Measurements from ENCODE around the gene HTR7. TPM values are rescaled to one million over a fixed set of nuclear protein-coding genes. Genes with fewer than 3 reads are reported as not detected.
"Not testable (repeated sequence)": the region's sequence is repeated elsewhere in the genome, so short reads cannot be mapped to it uniquely, and the experiment has no call there.

HTR7 gene
- total RNA-seq, 2 experiments from 2014 or later: 0.08 TPM; not detected in 1

DNA sequence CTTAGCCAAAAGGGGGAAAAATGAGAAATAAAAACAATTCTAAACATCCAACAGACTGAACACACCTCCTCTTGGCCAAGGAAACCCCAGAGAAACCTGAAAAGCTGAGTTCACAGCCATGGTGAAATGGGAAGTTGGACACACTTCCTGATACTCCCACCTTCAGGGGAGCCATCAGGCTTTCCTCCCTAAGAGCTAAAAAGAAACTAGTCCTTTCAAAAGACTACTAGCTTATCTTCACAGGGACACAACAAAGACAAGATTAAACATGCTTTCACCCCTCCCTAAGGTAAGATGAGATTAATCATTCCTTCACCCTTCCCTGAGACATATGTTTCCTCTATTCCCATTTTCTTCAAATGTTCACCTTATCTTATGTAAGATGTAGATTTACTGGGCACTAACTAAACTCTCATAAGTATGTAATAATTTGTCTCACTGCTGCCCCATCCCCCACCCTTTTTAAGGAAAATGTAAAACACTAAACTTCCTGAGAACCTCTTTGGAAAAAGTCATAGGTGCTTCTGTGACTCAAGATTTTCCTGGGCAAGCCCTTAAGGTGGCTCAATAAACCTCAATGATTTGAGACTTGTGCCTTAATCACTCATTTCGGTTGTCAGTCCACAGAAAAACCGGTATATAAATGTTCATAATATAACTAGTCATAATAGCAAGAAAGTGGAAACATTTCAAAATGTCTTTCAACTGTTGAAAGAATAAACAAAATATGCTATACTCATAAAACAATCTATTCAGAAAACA, 40.5 kb downstream of the HTR7 start:
- no peaks in the 10 kb centered on the region for H3K9me3 Mint-ChIP-seq
- DNase-seq: no peak
- H3K4me3 Mint-ChIP-seq: no peak overlapping the region
- CTCF ChIA-PET: no interaction called here
- POLR2A ChIA-PET: no interaction called here
- no peak overlapping the region for H3K27ac Mint-ChIP-seq
- peaks cover 3% of the 10 kb centered on the region for H3K27me3 Mint-ChIP-seq
- no peaks in the 10 kb centered on the region for H3K4me1 Mint-ChIP-seq
- no peaks in the 10 kb centered on the region for H3K36me3 Mint-ChIP-seq (ENCODE audit: low read depth)

DNA sequence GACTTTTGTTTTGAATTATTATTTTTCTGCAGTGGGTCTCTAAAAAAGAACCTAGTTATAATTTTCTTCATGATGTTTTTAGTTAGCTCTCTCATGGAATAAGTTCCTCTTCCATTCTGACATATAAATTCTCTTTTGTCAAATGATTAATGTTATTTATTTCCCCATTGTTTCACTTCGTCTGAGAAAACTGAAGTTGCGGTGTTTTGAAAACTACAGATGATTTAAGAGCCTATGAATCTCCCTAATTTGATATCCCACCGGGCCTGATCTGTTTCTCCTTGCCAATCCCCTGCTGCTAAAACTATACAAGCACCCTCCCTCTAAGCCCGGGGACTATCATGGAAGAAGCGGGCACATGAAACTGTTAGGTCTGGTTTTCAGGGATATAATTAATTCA, 41.4 kb downstream of the HTR7 start:
- CTCF ChIA-PET: no interaction called here
- H3K9me3 Mint-ChIP-seq: no peaks in the 10 kb centered on the region

DNA sequence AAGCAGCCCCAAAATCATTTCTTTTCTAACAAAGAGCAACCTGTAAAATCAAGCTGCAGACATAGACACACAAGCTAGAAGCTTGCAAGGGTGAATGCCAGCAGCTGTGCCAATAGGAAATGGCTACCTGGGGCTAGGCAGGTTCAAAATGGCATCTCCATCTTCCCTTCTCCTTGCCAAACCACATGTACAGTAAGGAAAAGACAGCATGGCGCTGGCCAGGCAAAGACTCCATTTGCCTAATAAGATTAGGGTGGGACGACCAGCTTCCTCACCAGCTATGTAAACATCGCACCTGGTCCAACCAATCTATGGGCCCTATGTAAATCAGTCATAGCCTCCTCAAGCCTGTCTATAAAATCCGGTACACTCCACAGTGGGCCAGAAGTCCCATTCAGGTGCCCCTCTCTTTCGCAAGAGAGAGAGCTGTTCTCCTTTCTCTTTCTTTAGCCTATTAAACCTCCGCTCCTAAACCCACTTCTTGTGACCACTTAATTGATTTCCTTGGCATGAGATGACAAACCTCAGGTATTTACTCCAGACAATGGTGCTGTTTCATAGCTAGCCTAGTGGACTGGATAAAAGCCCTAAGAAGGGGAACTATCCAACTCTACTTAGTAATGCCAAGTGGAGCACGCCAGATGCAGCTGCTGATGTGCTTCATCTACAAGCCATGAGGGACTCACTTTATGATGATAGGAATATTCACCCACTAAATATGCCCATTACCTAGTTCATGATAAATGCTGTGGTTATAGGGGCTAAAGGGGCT, 44.1 kb downstream of the HTR7 start:
- CTCF ChIA-PET: no interaction called here
- H3K27me3 Mint-ChIP-seq: no peaks in the 10 kb centered on the region
- H3K9me3 Mint-ChIP-seq: no peaks in the 10 kb centered on the region
- no peaks in the 10 kb centered on the region for H3K4me1 Mint-ChIP-seq
- no peak overlapping the region for H3K4me3 Mint-ChIP-seq
- no peaks in the 10 kb centered on the region for H3K36me3 Mint-ChIP-seq (ENCODE audit: low read depth)
- H3K27ac Mint-ChIP-seq: no peak overlapping the region
- POLR2A ChIA-PET: no interaction called here
- DNase-seq: no peak

More for the DNA sequence above, 41.4 kb downstream of the HTR7 start:
- POLR2A ChIA-PET: no interaction called here
- no peak overlapping the region for H3K4me3 Mint-ChIP-seq
- DNase-seq: no peak
- no peaks in the 10 kb centered on the region for H3K36me3 Mint-ChIP-seq (ENCODE audit: low read depth)
- peaks cover 3% of the 10 kb centered on the region for H3K27me3 Mint-ChIP-seq
- no peaks in the 10 kb centered on the region for H3K4me1 Mint-ChIP-seq
- H3K27ac Mint-ChIP-seq: no peak overlapping the region

DNA sequence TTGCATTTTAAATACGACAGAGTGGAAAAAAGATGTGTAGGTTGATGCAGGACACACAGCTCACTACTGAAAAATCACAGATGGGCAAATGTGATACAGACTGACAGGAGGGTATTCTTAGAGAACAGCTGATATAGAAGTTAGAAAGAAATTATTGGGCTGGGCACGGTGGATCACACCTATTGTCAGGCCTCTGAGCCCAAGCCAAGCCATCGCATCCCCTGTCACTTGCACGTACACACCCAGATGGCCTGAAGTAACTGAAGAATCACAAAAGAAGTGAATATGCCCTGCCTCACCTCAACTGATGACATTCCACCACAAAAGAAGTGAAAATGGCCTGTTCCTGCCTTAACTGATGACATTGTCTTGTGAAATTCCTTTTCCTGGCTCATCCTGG, 50.7 kb downstream of the HTR7 start:
- not testable (repeated sequence) for H3K9me3 Mint-ChIP-seq

DNA sequence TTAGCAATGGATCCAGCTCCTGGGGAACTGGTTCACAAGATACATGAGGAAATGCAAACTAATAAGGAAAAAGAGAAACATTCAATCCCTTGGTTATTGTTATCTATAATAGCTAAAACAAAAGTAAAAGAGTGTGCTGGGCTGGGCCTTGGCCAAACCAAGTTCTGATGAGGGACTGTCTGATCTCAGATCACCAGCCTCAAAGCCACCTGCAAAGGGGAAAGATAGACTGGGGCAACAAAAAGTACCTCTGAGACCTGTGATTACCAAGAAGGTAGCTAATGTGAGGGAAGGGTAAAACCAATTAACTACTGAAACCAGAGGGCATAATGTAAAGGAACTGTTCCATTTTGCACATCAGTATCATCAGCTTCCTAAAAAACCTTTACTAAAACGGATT, 51.2 kb downstream of the HTR7 start:
- Mint-ChIP-seq H3K4me3 (no peak overlapping the region), H3K36me3 (ENCODE audit: low read depth) (no peaks in the 10 kb centered on the region), H3K27ac (no peak overlapping the region), H3K9me3 (no peaks in the 10 kb centered on the region), H3K27me3 (peaks cover 4% of the 10 kb centered on the region), H3K4me1 (no peaks in the 10 kb centered on the region)
- ChIA-PET POLR2A (no interaction called here), CTCF (interaction anchor here (0.9 kb wide), 1 partner anchor 59 kb away, joined by 3 read pairs; no protein-coding TSS in a partner anchor)
- DNase-seq: no peak

More for the DNA sequence above, 50.7 kb downstream of the HTR7 start:
- H3K36me3 Mint-ChIP-seq (ENCODE audit: low read depth); DNase-seq; POLR2A ChIA-PET; H3K27ac Mint-ChIP-seq; H3K4me3 Mint-ChIP-seq; H3K27me3 Mint-ChIP-seq; H3K4me1 Mint-ChIP-seq: not testable (repeated sequence)
- CTCF ChIA-PET: interaction anchor here (0.9 kb wide), 1 partner anchor 58 kb away, joined by 3 read pairs; no protein-coding TSS in a partner anchor

DNA sequence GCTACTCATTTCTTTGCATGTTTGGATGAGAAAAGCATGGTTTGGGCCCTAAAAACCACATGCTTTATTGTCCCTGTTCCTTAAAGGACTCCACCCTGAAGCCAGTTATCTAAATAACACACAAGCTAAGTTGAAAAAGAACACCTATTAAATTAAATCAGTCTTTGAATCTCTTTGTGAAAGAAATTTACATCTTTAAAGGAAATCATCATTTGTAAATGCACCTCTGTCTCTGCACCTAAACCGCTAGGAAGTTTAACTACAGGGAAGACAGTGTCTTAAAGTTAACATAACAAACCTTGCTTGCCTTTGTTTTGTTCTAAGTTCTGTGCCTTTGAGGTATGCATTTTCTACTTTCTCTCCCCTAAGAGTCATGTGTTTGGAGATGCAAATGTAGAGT, 52.6 kb downstream of the HTR7 start:
- Mint-ChIP-seq H3K27me3 (peaks cover 4% of the 10 kb centered on the region), H3K4me3 (no peak overlapping the region), H3K9me3 (no peaks in the 10 kb centered on the region), H3K36me3 (ENCODE audit: low read depth) (no peaks in the 10 kb centered on the region), H3K27ac (no peak overlapping the region), H3K4me1 (no peaks in the 10 kb centered on the region)
- ChIA-PET CTCF (interaction anchor here (1.3 kb wide), 1 partner anchor 18 kb away, joined by 4 read pairs; no protein-coding TSS in a partner anchor), POLR2A (no interaction called here)
- DNase-seq: no peak

DNA sequence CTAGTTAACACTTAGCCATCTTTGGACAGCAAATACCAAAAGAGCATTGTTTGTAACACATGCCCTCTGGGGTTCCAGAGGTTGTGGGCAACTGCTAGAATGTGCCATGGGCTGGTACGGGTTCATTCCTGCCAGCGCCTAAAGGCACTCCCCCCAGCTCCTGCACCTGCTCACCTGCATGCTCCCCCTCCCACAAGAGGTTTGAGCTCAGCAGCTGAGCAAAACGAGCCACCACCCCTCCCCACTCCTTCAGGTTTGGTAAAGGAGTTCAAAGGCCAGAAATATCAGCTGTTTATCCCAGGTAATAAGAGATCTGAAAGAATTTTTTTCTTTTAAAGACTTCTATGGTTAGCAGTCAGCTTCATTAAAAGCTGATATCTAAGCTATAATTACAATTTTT, 53.5 kb downstream of the HTR7 start:
- CTCF ChIA-PET: interaction anchor here (1.3 kb wide), 1 partner anchor 17 kb away, joined by 4 read pairs; no protein-coding TSS in a partner anchor
- Mint-ChIP-seq H3K36me3 (ENCODE audit: low read depth) (no peaks in the 10 kb centered on the region), H3K4me1 (no peaks in the 10 kb centered on the region), H3K4me3 (no peak overlapping the region), H3K27me3 (peaks cover 4% of the 10 kb centered on the region), H3K27ac (no peak overlapping the region), H3K9me3 (no peaks in the 10 kb centered on the region)
- POLR2A ChIA-PET: no interaction called here
- no peak for DNase-seq

DNA sequence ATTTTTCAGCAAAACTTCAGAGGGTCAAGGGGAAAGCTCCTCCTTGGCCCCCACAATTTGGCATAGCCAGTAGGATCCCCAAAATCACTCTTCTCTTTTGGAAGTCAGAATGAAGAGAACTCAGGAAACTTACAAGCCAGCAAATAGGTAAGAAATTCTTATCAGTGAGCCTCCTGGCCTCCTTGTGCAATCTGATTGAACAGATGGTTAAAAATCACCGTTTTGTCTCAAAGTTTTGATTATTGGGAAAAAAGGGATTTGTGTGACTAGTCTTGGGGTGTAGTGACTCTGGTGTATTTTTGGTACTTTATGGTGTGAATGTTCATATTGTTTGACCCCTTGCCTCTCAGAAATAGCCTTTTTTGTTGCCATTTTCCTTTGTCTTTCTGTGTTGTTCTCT, 56.2 kb downstream of the HTR7 start:
- H3K36me3 Mint-ChIP-seq (ENCODE audit: low read depth): no peaks in the 10 kb centered on the region
- H3K9me3 Mint-ChIP-seq: no peaks in the 10 kb centered on the region
- H3K4me3 Mint-ChIP-seq: no peak overlapping the region
- no peak overlapping the region for H3K27ac Mint-ChIP-seq
- H3K4me1 Mint-ChIP-seq: no peaks in the 10 kb centered on the region
- ChIA-PET POLR2A (no interaction called here), CTCF (no interaction called here)
- peaks cover 4% of the 10 kb centered on the region for H3K27me3 Mint-ChIP-seq
- DNase-seq: no peak

DNA sequence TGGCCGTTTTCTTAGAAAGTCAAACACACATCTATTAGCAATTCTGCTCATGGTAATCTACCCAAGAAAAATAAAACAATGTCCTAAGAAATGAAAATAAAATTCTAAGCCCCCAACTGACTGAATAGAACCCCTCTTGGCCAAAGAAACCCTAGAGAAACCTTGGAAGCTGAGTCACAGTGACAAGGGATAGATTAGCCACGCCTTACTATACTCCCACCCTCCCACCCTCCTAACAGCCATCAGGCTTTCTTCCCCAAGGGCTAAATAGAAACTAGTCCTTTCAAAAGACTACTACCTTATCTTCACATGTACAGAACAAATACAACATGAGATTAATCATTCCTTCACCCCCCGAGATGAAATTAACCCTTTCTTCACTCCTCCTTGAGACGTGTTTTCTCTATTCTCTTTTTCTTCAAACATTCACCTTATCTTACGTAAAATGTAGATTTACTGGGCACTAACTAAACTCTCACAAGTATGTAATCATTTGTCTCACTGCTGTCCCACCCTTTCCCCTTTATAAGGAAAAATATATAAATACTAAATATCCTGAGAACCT, 57.5 kb downstream of the HTR7 start:
- Mint-ChIP-seq H3K4me1 (no peaks in the 10 kb centered on the region), H3K27ac (no peak overlapping the region), H3K9me3 (no peaks in the 10 kb centered on the region), H3K36me3 (ENCODE audit: low read depth) (no peaks in the 10 kb centered on the region), H3K4me3 (no peak overlapping the region), H3K27me3 (peaks cover 7% of the 10 kb centered on the region)
- POLR2A ChIA-PET: no interaction called here
- DNase-seq: no peak
- CTCF ChIA-PET: no interaction called here

DNA sequence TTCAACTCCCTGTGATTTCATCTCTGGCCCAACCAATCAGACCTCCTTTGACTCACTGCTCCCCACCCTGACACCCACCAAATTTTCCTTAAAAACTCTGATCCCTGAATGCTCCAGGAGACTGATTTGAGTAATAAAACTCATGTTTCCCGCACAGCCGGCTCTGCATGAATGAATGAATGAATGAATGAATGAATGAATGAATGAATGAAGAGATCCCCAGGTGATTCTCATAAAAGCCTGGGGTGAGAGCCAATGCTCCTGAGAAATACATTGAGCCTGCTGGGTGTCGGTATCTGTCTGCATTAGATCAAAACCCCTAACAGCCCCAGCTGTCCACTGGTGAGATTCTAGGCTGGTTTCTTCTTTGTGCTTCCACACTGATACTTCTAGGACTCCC, 58.7 kb downstream of the HTR7 start:
- no peak for DNase-seq
- H3K27me3 Mint-ChIP-seq: peaks cover 6% of the 10 kb centered on the region
- ChIA-PET POLR2A (no interaction called here), CTCF (no interaction called here)
- H3K4me1 Mint-ChIP-seq: no peaks in the 10 kb centered on the region
- H3K9me3 Mint-ChIP-seq: no peaks in the 10 kb centered on the region
- H3K4me3 Mint-ChIP-seq: no peak overlapping the region
- H3K27ac Mint-ChIP-seq: no peak overlapping the region
- no peaks in the 10 kb centered on the region for H3K36me3 Mint-ChIP-seq (ENCODE audit: low read depth)

DNA sequence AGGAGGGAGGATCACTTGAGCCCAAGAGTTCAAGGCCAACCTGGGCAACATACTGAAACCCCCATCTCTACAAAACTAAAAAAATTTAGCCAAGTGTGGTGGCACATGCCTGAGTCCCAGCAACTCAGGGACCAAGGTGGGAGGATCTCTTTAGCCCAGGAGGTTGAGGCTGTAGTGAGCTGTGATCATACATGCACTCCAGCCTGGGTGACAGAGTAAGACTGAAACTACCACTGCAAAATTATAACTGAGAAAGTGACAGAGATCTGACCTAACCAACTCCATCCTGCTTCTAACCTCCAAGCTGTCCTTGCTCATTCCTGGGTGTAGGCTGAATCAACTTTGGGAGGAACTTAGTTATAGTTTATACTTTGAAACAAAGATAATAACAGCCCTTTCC, 59.4 kb downstream of the HTR7 start:
- ChIA-PET POLR2A (no interaction called here), CTCF (no interaction called here)
- Mint-ChIP-seq H3K9me3 (no peaks in the 10 kb centered on the region), H3K27me3 (peaks cover 6% of the 10 kb centered on the region), H3K27ac (no peak overlapping the region), H3K4me3 (no peak overlapping the region), H3K36me3 (ENCODE audit: low read depth) (no peaks in the 10 kb centered on the region), H3K4me1 (no peaks in the 10 kb centered on the region)
- DNase-seq: no peak

DNA sequence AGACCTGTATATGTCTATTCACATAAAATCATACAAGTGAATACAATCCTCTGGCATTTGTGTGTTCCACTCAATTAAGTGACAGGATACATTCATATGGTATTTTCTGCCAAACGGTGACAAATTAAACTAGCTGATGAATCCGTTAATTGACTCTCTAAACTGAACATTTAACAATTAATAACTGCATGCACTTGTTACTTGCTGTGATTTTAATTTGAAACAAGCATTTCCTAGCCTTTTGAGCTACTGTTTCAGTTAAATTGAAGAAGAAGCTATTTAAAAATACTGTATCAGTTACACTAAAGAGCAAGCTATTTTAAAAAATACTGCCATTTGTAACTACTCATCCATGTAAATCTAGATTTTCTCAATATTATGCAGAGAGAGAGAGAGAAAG, 67.4 kb downstream of the HTR7 start:
- POLR2A ChIA-PET: no interaction called here
- Mint-ChIP-seq H3K9me3 (no peaks in the 10 kb centered on the region), H3K27me3 (peaks cover 29% of the 10 kb centered on the region), H3K4me1 (peaks cover 6% of the 10 kb centered on the region), H3K4me3 (no peak overlapping the region), H3K27ac (no peak overlapping the region), H3K36me3 (ENCODE audit: low read depth) (no peaks in the 10 kb centered on the region)
- CTCF ChIA-PET: no interaction called here
- DNase-seq: no peak

DNA sequence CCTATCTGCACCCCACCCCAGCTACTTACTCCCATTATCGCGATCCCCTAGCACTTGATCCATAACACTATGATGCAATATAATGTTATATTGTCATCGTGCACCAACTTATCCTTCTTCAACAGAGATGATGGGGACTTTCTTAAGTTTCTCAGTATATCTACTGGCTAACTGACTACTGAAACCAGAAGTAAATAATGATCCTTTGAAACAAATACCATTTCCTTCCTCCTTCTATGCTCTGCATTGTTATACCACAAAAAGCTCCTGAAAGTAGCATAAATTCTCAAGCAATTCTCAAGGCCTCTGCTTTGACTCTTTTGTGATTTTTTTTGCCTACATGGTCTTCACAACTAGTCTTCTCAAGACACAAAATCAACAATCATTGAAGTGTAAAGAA, 68.9 kb downstream of the HTR7 start:
- no peak for DNase-seq
- peaks cover 6% of the 10 kb centered on the region for H3K4me1 Mint-ChIP-seq
- H3K9me3 Mint-ChIP-seq: no peaks in the 10 kb centered on the region
- CTCF ChIA-PET: interaction anchor here (1.2 to 1.5 kb wide), 2 partner anchors 10 to 11 kb away, joined by 3 read pairs; no protein-coding TSS in a partner anchor
- H3K4me3 Mint-ChIP-seq: no peak overlapping the region
- H3K27me3 Mint-ChIP-seq: peaks cover 39% of the 10 kb centered on the region
- H3K27ac Mint-ChIP-seq: no peak overlapping the region
- H3K36me3 Mint-ChIP-seq (ENCODE audit: low read depth): no peaks in the 10 kb centered on the region
- POLR2A ChIA-PET: no interaction called here

Measured in activated CD4-positive, alpha-beta memory T cell treated with anti-CD3 and anti-CD28 coated beads, Interleukin-2, amount 10 ng/mL, durations not matched to agents 7 days and 5 days (primary cell).